Measurements from ENCODE around the gene PTBP1. TPM values are rescaled to one million over a fixed set of nuclear protein-coding genes. Genes with fewer than 3 reads are reported as not detected.
A peak's percentile ranks its signal among the peaks of the same experiment; 100 is the strongest.

PTBP1 gene
- total and polyA plus RNA-seq, 2 of the 13 experiments (the other 11 are each of a cell fraction or from before 2014, with no cell fraction given), result 195 to 288 TPM

DNA sequence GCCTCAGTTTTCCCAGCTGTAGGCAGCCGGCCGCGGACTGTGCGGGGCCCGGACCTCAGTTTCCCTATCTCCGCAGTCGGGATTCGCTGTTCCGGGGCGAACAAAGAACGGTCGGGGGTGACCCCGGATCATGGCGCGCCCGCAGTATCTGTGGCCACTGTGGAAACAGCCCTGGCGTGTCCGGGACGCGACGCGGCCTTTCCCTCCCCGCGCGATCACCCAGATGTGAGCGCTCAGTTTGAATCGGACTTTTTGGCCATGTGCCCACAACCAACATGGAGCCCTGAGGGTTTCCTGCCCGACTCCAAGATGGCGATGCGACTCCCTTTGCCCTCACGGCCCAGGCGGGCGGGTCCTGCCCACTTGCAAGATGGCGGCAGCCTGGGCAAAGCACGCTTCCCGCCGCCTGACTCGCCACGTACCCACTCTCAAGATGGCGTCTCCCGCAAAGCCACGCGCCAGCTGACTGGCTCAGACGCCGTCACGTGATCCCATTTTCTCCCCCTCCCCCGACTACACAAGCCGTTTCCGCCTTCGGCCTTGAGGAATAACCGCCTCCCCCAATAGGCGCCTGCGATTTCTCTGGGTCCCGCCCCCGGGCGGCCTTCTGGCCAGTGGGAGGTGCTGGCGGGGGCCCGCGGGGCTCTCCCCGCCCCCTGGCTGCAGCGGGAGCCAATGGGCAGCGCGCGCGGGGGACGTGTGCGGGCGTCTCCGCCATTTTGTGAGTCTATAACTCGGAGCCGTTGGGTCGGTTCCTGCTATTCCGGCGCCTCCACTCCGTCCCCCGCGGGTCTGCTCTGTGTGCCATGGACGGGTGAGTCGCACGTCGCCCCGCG, at the start of gene PTBP1 (continued):
- TF ChIP-seq, protein P1, sequence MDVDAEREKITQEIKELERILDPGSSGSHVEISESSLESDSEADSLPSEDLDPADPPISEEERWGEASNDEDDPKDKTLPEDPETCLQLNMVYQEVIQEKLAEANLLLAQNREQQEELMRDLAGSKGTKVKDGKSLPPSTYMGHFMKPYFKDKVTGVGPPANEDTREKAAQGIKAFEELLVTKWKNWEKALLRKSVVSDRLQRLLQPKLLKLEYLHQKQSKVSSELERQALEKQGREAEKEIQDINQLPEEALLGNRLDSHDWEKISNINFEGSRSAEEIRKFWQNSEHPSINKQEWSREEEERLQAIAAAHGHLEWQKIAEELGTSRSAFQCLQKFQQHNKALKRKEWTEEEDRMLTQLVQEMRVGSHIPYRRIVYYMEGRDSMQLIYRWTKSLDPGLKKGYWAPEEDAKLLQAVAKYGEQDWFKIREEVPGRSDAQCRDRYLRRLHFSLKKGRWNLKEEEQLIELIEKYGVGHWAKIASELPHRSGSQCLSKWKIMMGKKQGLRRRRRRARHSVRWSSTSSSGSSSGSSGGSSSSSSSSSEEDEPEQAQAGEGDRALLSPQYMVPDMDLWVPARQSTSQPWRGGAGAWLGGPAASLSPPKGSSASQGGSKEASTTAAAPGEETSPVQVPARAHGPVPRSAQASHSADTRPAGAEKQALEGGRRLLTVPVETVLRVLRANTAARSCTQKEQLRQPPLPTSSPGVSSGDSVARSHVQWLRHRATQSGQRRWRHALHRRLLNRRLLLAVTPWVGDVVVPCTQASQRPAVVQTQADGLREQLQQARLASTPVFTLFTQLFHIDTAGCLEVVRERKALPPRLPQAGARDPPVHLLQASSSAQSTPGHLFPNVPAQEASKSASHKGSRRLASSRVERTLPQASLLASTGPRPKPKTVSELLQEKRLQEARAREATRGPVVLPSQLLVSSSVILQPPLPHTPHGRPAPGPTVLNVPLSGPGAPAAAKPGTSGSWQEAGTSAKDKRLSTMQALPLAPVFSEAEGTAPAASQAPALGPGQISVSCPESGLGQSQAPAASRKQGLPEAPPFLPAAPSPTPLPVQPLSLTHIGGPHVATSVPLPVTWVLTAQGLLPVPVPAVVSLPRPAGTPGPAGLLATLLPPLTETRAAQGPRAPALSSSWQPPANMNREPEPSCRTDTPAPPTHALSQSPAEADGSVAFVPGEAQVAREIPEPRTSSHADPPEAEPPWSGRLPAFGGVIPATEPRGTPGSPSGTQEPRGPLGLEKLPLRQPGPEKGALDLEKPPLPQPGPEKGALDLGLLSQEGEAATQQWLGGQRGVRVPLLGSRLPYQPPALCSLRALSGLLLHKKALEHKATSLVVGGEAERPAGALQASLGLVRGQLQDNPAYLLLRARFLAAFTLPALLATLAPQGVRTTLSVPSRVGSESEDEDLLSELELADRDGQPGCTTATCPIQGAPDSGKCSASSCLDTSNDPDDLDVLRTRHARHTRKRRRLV (CRISPR knock-in tag; IDR thresholded peaks at IDR 0.05), result peak; percentile 79; the same call in 1 of the 2 replicates
- TF ChIP-seq NFE2 (CRISPR knock-in tag; IDR thresholded peaks at IDR 0.05) (no peak), RBFOX2 (IDR thresholded peaks at IDR 0.05; ENCODE audit: low read depth, low read length) (peak; percentile 32), HMGA1 (CRISPR knock-in tag; conservative IDR thresholded peaks at IDR 0.05) (no peak), PRPF4 (IDR thresholded peaks at IDR 0.05; ENCODE audit: low read depth, low read length, poor library complexity, severe bottlenecking) (no peak), ZNF768 (CRISPR knock-in tag; IDR thresholded peaks at IDR 0.05) (no peak), ZNF30 (CRISPR knock-in tag; IDR thresholded peaks at IDR 0.05) (no peak), CBX2 (IDR thresholded peaks at IDR 0.05; ENCODE audit: low read depth, low read length) (no peak), CBX2 (CRISPR knock-in tag; IDR thresholded peaks at IDR 0.05; ENCODE audit: low read depth) (no peak), ZNF777 (CRISPR knock-in tag; IDR thresholded peaks at IDR 0.05) (0 out of 2 replicates have a peak, but pooled peaks have one; percentile 52), GTF2F1 (IDR thresholded peaks at IDR 0.05; ENCODE audit: low read length) (peak; percentile 86), ZNF720 (CRISPR knock-in tag; IDR thresholded peaks at IDR 0.05) (no peak), ADNP (CRISPR knock-in tag; IDR thresholded peaks at IDR 0.05) (no peak), ZNF75D (CRISPR knock-in tag; IDR thresholded peaks at IDR 0.05; ENCODE audit: borderline replicate concordance) (no peak)
- TF ChIP-seq, protein P2, sequence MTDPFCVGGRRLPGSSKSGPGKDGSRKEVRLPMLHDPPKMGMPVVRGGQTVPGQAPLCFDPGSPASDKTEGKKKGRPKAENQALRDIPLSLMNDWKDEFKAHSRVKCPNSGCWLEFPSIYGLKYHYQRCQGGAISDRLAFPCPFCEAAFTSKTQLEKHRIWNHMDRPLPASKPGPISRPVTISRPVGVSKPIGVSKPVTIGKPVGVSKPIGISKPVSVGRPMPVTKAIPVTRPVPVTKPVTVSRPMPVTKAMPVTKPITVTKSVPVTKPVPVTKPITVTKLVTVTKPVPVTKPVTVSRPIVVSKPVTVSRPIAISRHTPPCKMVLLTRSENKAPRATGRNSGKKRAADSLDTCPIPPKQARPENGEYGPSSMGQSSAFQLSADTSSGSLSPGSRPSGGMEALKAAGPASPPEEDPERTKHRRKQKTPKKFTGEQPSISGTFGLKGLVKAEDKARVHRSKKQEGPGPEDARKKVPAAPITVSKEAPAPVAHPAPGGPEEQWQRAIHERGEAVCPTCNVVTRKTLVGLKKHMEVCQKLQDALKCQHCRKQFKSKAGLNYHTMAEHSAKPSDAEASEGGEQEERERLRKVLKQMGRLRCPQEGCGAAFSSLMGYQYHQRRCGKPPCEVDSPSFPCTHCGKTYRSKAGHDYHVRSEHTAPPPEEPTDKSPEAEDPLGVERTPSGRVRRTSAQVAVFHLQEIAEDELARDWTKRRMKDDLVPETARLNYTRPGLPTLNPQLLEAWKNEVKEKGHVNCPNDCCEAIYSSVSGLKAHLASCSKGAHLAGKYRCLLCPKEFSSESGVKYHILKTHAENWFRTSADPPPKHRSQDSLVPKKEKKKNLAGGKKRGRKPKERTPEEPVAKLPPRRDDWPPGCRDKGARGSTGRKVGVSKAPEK (CRISPR knock-in tag; IDR thresholded peaks at IDR 0.05; ENCODE audit: borderline replicate concordance), result no peak
- TF ChIP-seq, protein P3, sequence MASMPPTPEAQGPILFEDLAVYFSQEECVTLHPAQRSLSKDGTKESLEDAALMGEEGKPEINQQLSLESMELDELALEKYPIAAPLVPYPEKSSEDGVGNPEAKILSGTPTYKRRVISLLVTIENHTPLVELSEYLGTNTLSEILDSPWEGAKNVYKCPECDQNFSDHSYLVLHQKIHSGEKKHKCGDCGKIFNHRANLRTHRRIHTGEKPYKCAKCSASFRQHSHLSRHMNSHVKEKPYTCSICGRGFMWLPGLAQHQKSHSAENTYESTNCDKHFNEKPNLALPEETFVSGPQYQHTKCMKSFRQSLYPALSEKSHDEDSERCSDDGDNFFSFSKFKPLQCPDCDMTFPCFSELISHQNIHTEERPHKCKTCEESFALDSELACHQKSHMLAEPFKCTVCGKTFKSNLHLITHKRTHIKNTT (CRISPR knock-in tag; IDR thresholded peaks at IDR 0.05), result no peak
- TF ChIP-seq, protein P4, sequence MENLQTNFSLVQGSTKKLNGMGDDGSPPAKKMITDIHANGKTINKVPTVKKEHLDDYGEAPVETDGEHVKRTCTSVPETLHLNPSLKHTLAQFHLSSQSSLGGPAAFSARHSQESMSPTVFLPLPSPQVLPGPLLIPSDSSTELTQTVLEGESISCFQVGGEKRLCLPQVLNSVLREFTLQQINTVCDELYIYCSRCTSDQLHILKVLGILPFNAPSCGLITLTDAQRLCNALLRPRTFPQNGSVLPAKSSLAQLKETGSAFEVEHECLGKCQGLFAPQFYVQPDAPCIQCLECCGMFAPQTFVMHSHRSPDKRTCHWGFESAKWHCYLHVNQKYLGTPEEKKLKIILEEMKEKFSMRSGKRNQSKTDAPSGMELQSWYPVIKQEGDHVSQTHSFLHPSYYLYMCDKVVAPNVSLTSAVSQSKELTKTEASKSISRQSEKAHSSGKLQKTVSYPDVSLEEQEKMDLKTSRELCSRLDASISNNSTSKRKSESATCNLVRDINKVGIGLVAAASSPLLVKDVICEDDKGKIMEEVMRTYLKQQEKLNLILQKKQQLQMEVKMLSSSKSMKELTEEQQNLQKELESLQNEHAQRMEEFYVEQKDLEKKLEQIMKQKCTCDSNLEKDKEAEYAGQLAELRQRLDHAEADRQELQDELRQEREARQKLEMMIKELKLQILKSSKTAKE (CRISPR knock-in tag; IDR thresholded peaks at IDR 0.05; ENCODE audit: borderline replicate concordance), result no peak
- TF ChIP-seq, protein P5, sequence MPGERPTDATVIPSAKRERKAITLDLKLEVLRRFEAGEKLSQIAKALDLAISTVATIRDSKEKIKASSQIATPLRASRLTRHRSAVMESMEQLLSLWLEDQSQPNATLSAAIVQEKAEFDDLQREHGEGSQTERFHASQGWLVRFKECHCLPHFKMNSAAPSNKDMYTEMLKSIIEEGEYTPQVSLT (CRISPR knock-in tag; IDR thresholded peaks at IDR 0.05; ENCODE audit: borderline replicate concordance, low read depth), result no peak
